HG03095 (cell line): ENCODE data around the gene NLRP6.
A peak's percentile ranks its signal among the peaks of the same experiment; 100 is the strongest.
"Not testable (repeated sequence)": the region's sequence is repeated elsewhere in the genome, so short reads cannot be mapped to it uniquely, and the experiment has no call there.

ENCODE experiments used
- ATAC-seq: cut with Tn5 transposase; IDR thresholded peaks from one replicate; pipeline ENCODE4 v1.9.1; 2021; ENCODE audit warnings: moderate library complexity; ENCODE audit not compliant: unreplicated experiment

The NLRP6 gene

DNA sequence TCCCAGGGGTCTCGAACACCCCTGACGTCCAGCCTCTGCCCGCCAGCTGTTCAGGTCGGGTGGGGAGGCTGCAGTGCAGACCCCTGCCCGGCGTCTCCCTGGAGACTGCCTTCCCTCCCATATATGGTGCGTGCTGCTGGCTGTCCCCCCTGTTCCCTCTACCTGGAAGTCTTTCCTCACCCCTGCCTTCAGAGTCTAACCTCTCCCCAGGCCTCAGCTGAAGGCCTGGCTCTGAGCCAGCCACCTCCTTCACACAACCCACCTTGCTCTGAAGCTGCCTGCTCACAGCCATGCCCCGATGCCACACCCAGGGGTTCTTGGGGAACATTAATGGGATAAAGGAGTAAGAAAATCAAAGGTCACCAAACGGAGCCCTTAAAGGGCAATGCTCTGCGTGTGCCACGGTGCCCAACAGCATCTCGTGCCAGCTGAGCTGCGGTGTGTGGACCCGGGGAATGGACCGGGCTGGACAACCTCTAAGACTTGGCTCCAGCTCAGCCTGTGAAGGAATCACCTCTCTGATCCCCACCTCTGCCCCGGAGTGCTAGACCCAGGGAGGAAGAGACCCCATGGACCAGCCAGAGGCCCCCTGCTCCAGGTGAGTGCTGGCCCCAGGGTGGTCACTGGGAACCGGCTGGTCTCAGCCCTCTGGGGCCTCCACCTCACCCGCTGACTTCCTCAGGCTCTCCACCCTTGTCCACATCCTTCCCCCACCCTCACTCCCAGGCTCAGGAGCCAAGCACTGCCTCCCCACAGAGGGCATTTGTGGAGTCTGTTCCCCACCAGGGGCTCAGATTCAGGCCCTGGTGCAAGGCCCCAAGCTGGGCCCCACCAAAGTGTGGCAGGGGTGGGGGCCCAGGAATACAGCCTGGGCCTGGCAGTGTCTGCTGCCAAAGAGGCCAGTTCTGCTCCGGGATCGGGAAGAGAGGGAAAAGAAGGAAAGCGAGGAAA is at the start of gene NLRP6:
Gene NLRP6 (plus strand): TSS at position 407 of the 951 bp plus-strand sequence. CDS start 163 bp downstream, at position 570.
- ATAC-seq, result no peak

DNA sequence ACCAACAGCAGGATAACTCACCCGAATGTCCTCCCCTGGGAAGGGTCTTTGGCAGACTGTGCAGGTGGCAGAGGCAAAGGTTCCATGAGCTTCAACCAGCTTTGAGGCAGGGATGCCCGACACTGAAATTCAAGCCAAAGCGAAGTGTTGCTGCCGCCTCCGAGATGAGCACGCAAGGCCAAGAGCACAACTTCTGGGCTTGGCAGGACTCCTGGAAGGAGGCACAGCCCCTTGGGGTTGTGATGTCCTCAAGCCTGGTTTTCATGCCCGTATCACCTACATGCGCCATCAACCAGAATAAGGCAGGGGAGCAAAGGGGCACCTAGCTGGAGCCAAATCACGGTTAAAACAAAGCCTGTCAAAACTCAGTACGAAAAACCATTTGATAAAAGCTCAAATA is 47.8 kb upstream of the NLRP6 start:
- ATAC-seq, result no peak

DNA sequence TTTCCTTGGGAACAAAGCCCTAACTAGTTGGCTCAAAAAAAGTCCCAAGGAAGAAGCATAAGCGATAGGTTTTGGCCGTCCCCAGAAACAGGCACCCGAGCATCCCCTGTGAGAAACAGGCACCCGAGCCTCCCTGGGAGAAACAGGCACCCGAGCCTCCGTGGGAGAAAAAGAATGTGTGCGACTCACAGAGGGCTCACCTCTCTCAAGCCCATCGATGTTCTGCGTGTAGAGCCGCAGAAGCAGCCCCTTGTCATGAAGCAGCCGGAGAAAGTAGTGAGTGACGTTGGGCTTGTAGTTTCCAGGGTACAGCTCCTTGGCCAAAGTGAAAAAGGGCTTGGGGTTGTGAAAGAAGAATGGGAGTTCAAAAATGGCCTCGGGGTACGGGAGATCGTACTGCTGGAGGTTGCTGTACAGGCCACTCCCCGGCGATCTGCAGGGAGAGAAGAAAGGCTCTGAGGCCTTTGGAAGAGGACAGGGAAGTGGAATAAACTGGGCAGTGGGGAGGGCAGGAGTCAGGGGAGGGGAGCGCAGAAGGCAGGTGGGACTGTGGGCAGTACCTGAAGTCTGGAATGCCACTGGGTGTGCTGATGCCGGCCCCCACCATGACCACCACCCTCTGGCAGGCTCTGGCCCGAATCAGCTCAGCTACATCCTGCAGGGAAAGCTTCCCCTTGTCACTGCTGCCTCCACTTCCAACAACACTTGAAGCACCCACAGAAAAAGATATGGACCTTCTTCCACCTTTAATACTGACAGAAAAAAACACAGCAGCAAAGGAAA is 45.2 kb upstream of the NLRP6 start:
- no peak for ATAC-seq

DNA sequence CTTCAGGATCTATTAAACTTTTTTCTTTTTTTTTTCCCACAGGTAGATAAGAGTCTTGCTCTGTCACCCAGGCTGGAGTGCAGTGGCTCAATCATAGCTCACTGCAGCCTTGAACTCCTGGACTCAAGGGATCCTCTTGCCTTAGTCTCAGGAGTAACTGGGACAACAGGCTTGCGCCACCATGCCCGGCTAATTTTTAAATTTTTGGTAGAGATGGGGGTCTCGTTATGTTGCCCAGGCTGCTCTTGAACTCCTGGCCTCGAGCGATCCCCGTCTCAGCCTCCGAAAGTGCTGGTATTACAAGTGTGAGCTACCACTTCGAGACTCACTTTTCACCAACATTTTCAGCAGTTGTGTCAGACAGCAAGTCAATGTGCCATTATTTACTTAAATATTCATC is 43.0 kb upstream of the NLRP6 start:
- ATAC-seq, result no peak

DNA sequence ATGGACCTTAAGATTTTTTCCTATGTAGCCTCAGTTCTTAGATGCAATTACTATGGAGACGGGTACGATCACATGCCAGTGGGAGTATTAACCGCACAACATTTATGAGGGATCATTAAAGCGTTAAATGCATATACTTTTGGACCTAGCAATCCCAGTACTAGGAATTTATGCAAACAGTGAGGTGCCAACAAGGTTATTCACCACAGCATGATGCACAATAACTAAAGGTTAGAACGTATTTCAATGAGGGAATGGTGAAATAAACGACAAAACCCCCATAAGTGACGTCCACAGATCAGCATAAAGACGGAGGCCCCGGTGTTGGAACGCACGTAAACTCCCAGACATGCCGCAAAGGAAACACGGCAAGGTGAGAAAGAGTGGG is 42.6 kb upstream of the NLRP6 start:
- no peak for ATAC-seq

DNA sequence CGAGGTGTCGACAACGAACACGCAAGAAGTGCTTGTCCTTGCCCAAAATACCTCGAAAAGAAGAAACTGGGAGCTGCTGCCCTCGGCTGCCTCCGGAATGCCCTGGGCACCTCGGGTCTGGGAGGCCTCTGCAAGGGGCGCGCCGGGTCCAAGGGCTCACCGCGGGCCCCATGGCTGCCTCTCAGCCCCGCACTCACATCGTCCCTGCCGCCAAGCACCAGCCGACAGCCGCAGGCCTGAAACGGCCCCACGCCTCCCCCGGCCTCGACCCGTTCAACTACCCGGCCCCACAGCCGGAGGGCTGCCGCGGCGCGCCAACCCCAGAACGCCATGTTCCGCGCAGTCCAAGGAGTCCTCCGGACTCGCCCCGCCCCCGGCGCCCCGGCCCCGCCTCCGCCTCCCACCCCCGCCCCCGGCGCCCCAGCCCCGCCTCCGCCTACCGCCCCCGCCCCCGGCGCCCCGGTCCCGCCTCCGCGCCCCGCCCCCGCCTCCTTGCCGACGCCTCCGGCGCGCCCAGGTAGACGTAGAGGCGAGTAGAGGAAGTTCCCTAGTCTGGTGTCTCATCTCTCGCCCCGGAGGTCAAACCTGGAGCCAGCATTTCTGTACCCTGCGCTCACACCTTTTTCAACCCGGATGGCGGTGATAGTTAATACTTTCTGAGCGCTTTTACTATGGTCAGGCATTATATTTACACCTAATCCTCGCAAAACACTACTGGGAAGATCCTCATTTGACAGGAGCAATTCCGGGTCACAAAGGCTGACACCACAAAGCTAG is 42.0 kb upstream of the NLRP6 start, which contains the start of gene SIRT3:
Gene SIRT3 (minus strand): TSS at position 346 of the 777 bp plus-strand sequence. CDS start 14 bp downstream, at position 332.
- ATAC-seq, result peak; percentile 65

DNA sequence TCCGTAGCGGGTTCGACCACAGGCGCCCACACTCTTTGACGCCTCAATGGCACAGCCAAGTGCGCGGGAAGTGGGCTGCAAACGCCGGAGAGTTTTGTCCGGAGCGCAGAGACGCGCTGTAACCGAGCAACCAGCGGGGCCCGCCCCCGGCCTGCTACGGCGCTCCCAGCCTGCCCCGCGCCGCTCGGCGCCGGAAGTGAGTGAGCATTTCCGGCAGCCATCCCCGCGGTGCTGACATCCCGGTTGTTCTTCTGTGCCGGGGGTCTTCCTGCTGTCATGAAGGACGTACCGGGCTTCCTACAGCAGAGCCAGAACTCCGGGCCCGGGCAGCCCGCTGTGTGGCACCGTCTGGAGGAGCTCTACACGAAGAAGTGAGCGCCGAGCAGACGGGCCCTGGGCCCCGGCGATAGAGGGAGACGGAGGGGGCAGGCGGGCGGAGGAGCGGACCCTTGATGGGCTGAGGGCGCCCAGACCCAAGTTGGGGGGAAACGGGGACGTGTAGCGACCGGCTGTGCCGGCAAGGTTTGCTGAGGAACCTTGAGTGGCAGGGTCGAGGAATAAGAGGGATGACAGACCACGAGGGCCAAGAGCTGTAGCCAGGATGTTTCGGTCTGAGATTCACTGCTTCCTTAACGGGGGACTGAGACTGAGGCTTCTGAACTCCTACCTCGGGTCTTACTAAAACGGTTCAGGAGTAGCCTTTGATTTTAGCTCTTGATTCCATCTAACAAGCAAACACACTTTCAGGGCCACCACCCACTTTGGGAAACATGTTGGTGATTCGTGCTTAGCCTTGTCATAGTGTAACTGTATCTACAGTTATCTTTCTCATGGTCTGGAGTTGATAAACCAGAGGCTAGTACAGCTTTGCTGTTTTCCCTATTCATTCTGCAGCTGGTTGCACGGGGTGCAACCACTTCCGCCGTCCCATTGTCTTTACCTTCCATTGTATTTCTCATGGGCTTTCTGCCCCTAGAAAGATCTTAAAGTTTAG is 41.1 kb upstream of the NLRP6 start, which contains the start of gene PSMD13:
Gene PSMD13 (plus strand): TSS at position 203 of the 994 bp plus-strand sequence. CDS start 74 bp downstream, at position 277.
- ATAC-seq, result peak; percentile 73

DNA sequence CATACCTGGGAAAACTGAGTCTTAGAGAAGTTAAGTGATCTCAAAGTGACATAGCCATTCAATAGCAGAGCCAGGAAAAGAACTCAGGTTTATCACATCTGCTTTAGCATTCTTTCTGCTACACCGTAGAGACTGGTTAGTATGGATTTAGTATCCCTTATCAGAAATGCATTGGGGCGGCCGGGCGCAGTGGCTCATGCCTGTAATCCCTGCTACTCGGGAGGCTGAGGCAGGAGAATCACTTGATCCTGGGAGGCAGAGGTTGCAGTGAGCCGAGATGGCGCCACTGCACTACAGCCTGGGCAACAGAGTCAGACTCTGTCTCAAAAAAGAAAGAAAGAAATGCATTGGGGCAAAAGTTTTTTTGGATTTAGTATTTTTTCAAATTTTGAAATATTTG is 39.9 kb upstream of the NLRP6 start:
- ATAC-seq, result not testable (repeated sequence)

DNA sequence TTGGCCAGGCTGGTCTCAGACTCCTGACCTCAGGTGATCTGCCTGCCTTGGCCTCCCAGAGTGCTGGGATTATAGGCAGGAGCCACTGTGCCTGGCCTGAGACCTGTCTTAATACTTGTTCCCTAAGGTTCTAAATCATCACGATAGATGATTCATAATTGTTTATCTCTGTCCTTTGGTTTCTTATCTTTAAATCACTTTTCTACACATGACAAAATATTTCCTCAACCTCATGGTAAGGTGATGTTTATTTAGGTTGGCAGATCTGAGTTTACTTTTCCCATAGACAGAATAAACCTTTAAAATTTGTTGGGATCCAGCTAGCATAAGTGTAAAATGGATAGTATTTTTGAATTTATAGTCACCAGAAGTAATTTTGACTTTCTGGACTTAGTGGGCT is 37.9 kb upstream of the NLRP6 start:
- ATAC-seq, result no peak

DNA sequence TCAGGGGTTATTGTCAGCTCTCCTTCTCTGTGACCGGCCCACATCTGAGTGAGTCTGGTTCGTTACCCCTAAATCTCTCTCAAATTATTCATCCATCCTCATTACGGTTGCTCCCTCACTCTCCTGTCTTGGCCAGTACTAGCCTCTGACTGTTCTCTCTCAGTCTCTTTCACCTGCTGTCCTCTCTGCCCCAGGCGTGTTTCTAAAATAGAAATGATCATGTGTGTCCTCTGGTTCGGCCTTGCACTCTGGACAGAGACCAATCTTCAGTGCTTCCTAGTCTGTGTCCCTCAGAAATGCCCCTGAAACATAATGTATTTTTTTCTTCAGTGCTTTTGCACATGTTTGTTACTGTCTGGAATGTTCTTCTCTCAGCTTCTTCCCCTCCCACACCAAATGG is 36.6 kb upstream of the NLRP6 start:
- ATAC-seq, result no peak

DNA sequence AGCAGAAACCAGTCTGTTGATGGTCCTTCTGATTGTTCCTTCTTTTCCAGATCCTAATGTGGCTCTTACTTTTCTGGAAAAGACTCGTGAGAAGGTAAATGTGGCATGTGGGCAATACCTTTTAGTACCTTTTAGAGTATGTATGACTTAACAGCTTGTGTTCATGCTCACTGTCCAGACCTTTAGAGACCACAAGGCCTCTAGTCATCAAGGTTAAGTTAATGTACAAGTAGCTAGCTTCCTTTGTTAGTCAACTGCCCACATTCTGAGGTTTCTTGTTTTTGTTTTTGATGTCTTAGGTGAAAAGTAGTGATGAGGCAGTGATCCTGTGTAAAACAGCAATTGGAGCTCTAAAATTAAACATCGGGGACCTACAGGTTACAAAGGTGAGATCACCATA is 33.8 kb upstream of the NLRP6 start:
- no peak for ATAC-seq

DNA sequence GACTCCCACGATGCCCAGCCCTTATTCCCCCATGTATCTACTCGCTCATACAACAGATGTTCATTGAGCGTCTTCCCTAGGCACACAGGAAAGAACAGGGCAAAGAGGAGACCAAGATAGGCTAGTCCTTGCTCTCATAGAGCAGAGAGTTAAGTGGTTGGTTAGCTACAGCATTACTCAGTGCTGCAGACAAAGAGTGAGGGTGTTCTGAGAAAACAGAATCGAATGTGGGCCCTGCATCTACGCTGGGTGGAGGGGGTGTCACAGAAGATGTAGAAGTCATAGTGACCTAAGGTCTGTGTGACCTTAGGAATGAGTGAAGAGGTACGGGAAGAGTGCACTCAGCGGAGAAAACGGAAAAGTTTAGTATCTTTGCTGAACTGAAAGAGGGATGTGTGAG is 29.1 kb upstream of the NLRP6 start:
- no peak for ATAC-seq

DNA sequence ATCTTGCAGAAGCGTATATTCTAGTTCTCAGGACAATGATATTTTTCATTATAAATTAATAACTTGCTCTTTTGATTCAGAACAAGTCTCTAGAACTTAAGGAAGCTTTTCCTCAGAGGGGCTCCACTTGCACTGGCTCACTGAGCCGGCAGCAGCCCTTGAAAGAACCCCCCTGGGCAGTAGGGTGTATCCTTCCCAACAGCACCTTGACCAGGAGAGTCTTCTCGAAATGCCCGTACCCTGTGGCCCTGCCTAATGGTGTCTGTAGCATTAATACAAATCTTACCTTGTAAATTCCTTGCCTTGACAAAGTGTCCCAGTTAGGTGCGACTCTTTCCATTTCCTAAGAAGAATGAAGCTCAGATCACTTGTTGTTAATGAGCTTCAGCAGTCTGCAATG is 27.9 kb upstream of the NLRP6 start:
- no peak for ATAC-seq

DNA sequence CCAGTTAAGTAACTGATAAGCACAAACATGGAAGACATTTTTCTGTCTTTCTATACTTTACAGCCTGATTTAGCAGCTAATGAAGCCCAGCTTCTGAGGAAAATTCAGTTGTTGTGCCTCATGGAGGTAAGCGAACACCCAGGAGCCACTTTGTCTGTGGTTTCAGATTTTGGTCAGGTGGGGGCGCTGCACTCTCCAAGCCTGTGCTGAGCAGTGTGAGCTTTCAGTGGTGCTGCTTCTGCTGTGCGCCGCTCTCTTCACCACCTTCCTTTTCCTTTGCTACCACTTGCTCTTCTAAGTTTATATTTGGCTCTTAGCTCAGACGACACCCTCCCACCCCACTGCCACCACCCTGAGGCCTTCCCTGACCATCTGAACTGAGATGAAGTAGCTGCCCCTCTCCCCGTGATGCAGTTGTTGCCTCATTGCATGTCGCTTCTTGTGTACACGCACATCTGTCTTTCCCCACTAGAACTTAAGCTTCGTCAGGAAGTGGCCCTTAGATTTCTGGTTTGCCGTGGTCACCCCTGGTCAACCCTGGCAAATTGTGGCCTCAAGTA is 27.4 kb upstream of the NLRP6 start:
- no peak for ATAC-seq

DNA sequence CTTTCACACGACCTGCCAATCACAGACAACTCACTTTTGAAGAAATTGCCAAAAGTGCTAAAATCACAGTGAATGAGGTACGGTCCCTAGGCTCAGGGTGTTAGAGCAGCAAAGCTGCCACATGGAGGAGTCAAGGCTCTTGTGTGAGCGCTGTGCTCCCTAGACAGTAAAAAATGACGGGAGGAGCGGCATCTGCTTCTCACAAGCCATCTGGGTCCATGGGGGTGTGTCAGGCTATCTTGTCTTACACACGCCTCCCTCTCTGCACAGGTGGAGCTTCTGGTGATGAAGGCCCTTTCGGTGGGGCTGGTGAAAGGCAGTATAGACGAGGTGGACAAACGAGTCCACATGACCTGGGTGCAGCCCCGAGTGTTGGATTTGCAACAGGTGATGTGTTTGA is 26.7 kb upstream of the NLRP6 start:
- no peak for ATAC-seq

DNA sequence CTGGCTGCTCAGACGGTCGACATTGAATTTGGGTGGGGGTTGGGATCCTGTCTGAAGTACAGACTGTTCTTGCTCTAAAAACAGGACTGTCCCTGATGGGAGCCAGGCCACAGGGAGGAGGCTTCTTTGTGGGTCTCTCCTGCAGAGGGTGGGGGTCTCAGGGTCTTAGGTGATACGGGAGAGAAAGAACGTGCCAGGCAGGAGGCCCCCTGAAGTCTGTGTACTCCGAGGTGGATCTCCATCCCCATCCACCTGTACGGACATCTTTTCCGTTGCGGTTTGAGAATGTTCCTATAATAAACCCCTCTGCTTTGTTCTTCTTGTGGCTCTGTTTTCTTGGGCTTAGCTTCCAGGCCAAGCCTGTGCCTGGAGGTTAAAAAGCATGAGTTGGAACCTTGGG is 25.5 kb upstream of the NLRP6 start:
- no peak for ATAC-seq

DNA sequence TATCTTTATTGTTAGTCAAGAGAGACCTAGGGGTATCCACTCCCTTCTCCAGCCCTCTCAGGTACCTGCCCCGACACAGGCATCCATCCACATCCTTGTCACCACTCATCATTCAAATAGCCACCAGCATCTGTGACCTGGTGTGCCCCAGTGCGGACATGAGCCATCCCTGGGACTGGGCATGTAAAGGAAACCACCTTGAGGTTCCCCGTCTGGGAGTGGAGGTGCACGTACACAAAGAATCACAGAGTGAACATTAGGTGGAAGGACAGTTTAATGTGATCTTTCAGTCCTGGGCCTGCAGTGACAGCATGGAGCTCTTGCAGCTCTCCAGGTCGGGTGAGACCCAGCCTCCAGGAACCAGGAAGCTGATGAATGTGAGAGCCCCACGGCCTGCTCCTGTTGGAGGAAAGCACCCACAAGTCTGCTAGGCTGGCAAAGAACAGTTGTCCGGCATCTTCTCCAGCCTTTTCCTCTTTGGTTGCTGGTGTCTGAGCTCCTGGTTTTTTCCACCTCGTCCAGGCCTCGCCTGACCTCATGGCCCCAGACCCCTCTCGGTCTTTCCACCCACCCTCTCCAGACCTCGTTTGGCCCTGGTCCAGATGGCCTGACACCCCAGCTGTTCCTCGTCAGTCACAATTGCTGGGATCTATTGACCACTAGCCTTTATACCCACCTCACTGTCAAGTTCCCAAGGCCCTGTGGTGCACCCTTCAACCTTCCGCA is 24.9 kb upstream of the NLRP6 start:
- no peak for ATAC-seq

DNA sequence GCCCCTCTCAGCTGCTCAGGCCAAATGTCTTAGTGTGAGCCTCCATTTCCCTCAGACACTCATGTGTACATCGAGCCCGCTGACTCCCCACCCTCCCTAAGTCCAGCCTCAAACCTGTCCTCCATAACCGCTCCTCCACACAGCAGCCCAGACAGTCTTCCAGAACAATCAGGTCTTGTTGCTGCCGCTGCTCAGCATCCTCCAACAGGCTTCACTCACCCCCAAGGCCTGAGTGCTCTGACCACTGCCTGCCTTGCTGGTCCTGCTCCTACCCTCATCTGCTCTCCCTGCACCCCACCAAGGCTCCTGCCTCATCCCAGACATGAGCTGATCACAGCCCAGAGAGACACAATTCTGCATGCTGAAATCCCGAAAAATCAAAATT is 24.3 kb upstream of the NLRP6 start:
- ATAC-seq, result no peak

DNA sequence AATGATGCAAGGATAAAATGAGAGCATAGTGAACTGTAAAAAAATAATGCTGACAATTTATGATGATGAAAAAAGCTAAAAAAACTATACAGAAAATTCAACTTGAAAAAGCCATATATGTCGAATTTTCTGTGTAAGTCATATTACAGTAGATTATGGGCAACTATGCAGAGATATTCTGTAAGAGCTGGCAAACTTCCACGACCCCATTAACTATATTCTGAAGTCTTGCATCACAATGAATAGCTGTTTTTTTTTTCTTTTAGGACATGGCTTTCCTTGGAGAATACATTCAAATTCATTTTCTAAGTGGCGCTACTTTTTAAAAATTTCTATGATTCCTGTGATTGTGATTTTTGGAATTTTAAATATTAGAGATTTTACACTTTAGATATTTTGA is 23.0 kb upstream of the NLRP6 start:
- ATAC-seq, result no peak
